Astrocyte (in vitro differentiated cells and primary cell): ENCODE data around the gene CYRIA. TPM values are rescaled to one million over a fixed set of nuclear protein-coding genes. Genes with fewer than 3 reads are reported as not detected.

ENCODE experiments used
- DNase-seq: peaks from one replicate; pipeline ENCODE4 v3.0.0-alpha.2; 2010; ENCODE audit warnings: low read depth
- FAIRE-seq: peaks from 2 replicates; lab custom pipeline; 2011; peaks lifted over from hg19 to GRCh38; lab: Jason Lieb, UNC
- H2AFZ ChIP-seq: 2 replicates; pipeline ENCODE4 v1.6.0; 2012; ENCODE audit warnings: low read depth, low read length, inconsistent platforms
- H3K27ac ChIP-seq: 2 replicates; pipeline ENCODE4 v1.5.1; 2011; ENCODE audit warnings: low read depth, low read length, inconsistent platforms
- H3K27me3 ChIP-seq: 2 replicates; pipeline ENCODE4 v1.6.0; 2011; ENCODE audit warnings: low read length, inconsistent platforms; ENCODE audit not compliant: insufficient read depth
- H3K36me3 ChIP-seq: 2 replicates; pipeline ENCODE4 v1.5.1; 2011; ENCODE audit warnings: low read length, inconsistent platforms; ENCODE audit not compliant: insufficient read depth
- H3K4me1 ChIP-seq: 2 replicates; pipeline ENCODE4 v1.5.1; 2011; ENCODE audit warnings: low read length, inconsistent platforms; ENCODE audit not compliant: insufficient read depth
- H3K4me2 ChIP-seq: 2 replicates; pipeline ENCODE4 v1.6.0; 2012; ENCODE audit warnings: low read length, inconsistent platforms
- H3K4me3 ChIP-seq: 2 replicates; pipeline ENCODE4 v1.5.1; 2011; ENCODE audit warnings: low read depth, mild to moderate bottlenecking, low read length, inconsistent platforms; ENCODE audit not compliant: insufficient read depth
- H3K79me2 ChIP-seq: 2 replicates; pipeline ENCODE4 v1.6.0; 2012; ENCODE audit warnings: mild to moderate bottlenecking, low read length, inconsistent platforms; ENCODE audit not compliant: insufficient read depth
- H3K9ac ChIP-seq: 2 replicates; pipeline ENCODE4 v1.6.0; 2012; ENCODE audit warnings: mild to moderate bottlenecking, low read length, inconsistent platforms
- H3K9me3 ChIP-seq: 2 replicates; pipeline ENCODE4 v1.5.1; 2012; ENCODE audit warnings: low read depth, mild to moderate bottlenecking, low read length, inconsistent platforms; ENCODE audit not compliant: insufficient read depth
- H4K20me1 ChIP-seq: 2 replicates; pipeline ENCODE4 v1.6.0; 2012; ENCODE audit warnings: low read length, inconsistent platforms; ENCODE audit not compliant: insufficient read depth
- H3K27ac Mint-ChIP-seq: one replicate; pipeline ENCODE4 v1.8.0; 2021; ENCODE audit warnings: mild to moderate bottlenecking, mixed read lengths; ENCODE audit not compliant: unreplicated experiment
- H3K27me3 Mint-ChIP-seq: one replicate; pipeline ENCODE4 v1.8.0; 2021; ENCODE audit warnings: low read depth, mixed read lengths; ENCODE audit not compliant: unreplicated experiment
- H3K36me3 Mint-ChIP-seq: one replicate; pipeline ENCODE4 v1.8.0; 2021; ENCODE audit warnings: low read depth, mixed read lengths; ENCODE audit not compliant: unreplicated experiment
- H3K4me1 Mint-ChIP-seq: one replicate; pipeline ENCODE4 v1.8.0; 2021; ENCODE audit warnings: low read depth, mixed read lengths; ENCODE audit not compliant: unreplicated experiment
- H3K4me3 Mint-ChIP-seq: one replicate; pipeline ENCODE4 v1.8.0; 2021; ENCODE audit warnings: mild to moderate bottlenecking, moderate library complexity, mixed read lengths; ENCODE audit not compliant: unreplicated experiment
- H3K9me3 Mint-ChIP-seq: one replicate; pipeline ENCODE4 v1.8.0; 2021; ENCODE audit warnings: mild to moderate bottlenecking, mixed read lengths; ENCODE audit not compliant: unreplicated experiment
- EZH2 ChIP-seq: IDR thresholded peaks from 2 replicates; pipeline ENCODE4 v1.6.1; 2012; ENCODE audit warnings: mild to moderate bottlenecking, low read length, inconsistent platforms; ENCODE audit not compliant: insufficient read depth
- total RNA-seq: library from RNA; stranded (reverse); gene quantifications from 2 replicates; pipeline ENCODE4 v1.2.1, GENCODE V29; 2021
- TF ChIP-seq, protein P1 (sequence below): IDR thresholded peaks from 2 replicates; pipeline ENCODE4 v1.5.1; 2011; ENCODE audit warnings: low read depth, mild to moderate bottlenecking, inconsistent platforms, low read length, moderate library complexity; ENCODE audit not compliant: insufficient read depth

Gene CYRIA
- total RNA-seq, 1 donor from 2014 or later = 4.9 TPM

DNA sequence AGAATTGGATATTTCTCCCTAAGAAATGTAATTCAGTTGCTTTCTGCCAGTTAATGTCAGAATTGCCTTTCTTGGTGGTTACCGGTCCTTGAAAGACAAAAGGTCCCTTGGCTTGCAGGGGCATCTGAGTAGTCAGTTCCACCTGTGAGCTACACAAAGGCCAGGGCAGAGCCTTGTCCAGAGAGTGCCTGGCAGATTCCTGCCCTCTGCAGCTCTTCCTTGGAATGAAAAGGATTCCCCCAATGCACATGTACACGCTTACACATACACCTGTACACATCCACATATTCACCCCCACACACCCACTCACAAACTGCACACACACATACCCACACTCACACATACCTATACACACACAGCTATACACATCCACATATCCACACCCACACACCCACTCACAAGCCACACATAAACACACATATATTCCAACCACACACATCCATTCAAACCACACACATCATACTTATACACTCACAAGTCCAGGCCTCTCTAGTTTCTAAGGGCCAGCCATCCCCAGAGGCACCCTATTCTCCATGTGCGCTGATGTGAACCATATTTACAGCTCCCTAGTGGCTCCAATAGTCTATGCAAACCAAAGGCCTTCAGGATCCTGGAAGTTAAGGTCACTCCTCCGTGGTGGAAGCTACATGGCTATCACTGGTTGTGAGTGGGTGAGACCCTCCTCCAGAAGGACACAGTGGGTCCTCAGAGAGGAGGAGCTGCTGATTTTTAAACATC, 9.6 kb downstream of the CYRIA start:
- peaks cover 13% of the 10 kb centered on the region for H3K27me3 Mint-ChIP-seq
- TF ChIP-seq, protein P1, sequence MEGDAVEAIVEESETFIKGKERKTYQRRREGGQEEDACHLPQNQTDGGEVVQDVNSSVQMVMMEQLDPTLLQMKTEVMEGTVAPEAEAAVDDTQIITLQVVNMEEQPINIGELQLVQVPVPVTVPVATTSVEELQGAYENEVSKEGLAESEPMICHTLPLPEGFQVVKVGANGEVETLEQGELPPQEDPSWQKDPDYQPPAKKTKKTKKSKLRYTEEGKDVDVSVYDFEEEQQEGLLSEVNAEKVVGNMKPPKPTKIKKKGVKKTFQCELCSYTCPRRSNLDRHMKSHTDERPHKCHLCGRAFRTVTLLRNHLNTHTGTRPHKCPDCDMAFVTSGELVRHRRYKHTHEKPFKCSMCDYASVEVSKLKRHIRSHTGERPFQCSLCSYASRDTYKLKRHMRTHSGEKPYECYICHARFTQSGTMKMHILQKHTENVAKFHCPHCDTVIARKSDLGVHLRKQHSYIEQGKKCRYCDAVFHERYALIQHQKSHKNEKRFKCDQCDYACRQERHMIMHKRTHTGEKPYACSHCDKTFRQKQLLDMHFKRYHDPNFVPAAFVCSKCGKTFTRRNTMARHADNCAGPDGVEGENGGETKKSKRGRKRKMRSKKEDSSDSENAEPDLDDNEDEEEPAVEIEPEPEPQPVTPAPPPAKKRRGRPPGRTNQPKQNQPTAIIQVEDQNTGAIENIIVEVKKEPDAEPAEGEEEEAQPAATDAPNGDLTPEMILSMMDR = no peak
- no peak for TF ChIP-seq EZH2
- Histone ChIP-seq H3K36me3 (no peaks in the 10 kb centered on the region), H3K4me3 (no peak overlapping the region), H2AFZ (no peak overlapping the region), H3K4me1 (peaks cover 20% of the 10 kb centered on the region), H3K79me2 (no peaks in the 10 kb centered on the region), H3K9me3 (no peaks in the 10 kb centered on the region), H3K4me2 (no peak overlapping the region), H3K27me3 (no peaks in the 10 kb centered on the region), H3K9ac (no peak overlapping the region), H3K27ac (no peak overlapping the region), H4K20me1 (no peaks in the 10 kb centered on the region)
- peaks cover 27% of the 10 kb centered on the region for H3K4me1 Mint-ChIP-seq
- no peak overlapping the region for H3K27ac Mint-ChIP-seq
- no peaks in the 10 kb centered on the region for H3K9me3 Mint-ChIP-seq
- FAIRE-seq = no peak
- peaks cover 3% of the 10 kb centered on the region for H3K36me3 Mint-ChIP-seq
- H3K4me3 Mint-ChIP-seq = no peak overlapping the region
- DNase-seq = no peak

DNA sequence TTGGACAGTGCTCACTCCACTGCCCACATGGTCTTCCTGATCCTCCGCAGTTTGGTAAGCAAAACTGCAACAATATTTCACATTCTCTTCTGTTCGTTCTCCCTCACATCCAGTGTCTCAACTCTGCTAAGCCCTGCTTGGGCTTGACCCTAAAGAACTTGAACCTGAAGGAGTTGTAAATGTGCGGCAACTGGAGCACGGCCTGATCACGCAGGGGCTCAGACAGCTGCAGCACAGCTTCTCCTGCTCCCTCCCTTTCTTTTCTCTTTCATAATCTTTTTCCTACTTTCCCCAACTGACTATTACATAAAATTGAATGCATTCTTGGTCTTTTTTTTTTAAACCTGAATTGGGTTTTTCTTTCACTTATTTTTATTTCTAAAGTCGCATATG, 10.2 kb downstream of the CYRIA start:
- Histone ChIP-seq H3K4me2 (no peak overlapping the region), H3K9ac (no peak overlapping the region), H4K20me1 (no peaks in the 10 kb centered on the region), H3K4me3 (no peak overlapping the region), H3K79me2 (no peaks in the 10 kb centered on the region), H3K27ac (no peak overlapping the region), H3K27me3 (no peaks in the 10 kb centered on the region), H3K36me3 (no peaks in the 10 kb centered on the region), H3K4me1 (peaks cover 26% of the 10 kb centered on the region), H3K9me3 (no peaks in the 10 kb centered on the region), H2AFZ (no peak overlapping the region)
- peaks cover 13% of the 10 kb centered on the region for H3K27me3 Mint-ChIP-seq
- peaks cover 33% of the 10 kb centered on the region for H3K4me1 Mint-ChIP-seq
- peaks cover 3% of the 10 kb centered on the region for H3K36me3 Mint-ChIP-seq
- no peak for FAIRE-seq
- H3K9me3 Mint-ChIP-seq = no peaks in the 10 kb centered on the region
- no peak for TF ChIP-seq EZH2
- TF ChIP-seq, protein P1 = no peak
- no peak overlapping the region for H3K27ac Mint-ChIP-seq
- no peak for DNase-seq
- no peak overlapping the region for H3K4me3 Mint-ChIP-seq

DNA sequence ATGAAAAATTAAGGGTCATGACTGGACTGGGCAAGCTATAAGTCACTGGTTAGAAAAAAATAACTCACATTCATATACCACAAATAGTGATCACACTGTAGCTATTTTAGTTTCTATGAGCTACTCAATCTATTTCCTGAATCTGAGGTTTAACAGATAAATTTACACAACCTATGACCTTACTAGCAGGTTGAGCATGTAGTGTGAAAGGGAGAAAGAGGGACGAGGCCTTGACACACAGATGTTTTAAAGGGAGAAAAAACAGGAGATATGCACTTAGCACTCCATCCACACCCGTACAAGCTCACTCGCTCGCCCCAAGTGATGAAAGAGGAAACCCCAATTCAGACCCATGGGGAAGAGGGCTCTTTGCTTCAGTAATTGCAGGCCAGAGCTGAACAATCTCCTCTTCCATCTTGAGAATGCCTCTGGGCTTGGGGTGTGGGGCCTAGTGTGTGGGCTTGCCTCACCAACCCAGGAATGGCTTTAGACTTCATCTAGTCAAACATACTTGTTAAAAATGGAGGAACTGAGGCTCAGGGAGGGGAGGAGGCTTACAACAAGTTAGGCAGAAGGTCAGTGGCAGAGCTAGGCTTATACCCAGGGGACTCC, 10.7 kb downstream of the CYRIA start:
- H3K4me2 ChIP-seq = no peak overlapping the region
- Mint-ChIP-seq H3K4me3 (no peak overlapping the region), H3K9me3 (no peaks in the 10 kb centered on the region), H3K36me3 (peaks cover 3% of the 10 kb centered on the region), H3K27ac (no peak overlapping the region), H3K4me1 (peaks cover 33% of the 10 kb centered on the region), H3K27me3 (peaks cover 8% of the 10 kb centered on the region)
- H3K9ac ChIP-seq = no peak overlapping the region
- TF ChIP-seq EZH2 = no peak
- TF ChIP-seq, protein P1 = no peak
- H2AFZ ChIP-seq = no peak overlapping the region
- no peak for FAIRE-seq
- no peak overlapping the region for H3K4me3 ChIP-seq
- no peaks in the 10 kb centered on the region for H3K9me3 ChIP-seq
- H3K4me1 ChIP-seq = peaks cover 31% of the 10 kb centered on the region
- no peaks in the 10 kb centered on the region for H3K79me2 ChIP-seq
- H3K36me3 ChIP-seq = no peaks in the 10 kb centered on the region
- H3K27me3 ChIP-seq = no peaks in the 10 kb centered on the region
- no peak for DNase-seq
- no peaks in the 10 kb centered on the region for H4K20me1 ChIP-seq
- H3K27ac ChIP-seq = no peak overlapping the region
